ENCODE data around the gene SERPINE3.

Gene SERPINE3

DNA sequence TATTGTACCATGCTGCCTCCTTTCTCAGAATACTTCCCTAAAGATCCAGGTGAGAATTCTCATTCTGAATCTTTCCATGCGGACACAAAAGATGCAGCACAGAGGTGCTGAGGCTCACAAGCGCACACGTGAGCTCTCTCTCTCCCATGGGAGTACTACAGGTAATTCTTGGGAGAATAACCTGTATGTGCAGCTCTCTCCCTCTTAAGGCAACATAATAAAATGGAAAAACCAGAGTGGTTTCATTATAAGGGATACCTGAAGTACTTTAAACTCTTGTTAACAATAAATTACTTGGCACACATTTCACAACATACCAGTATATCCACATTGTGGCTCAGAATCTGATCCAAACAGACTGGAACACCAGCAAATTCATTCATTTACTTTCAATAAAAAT lies 72.9 kb downstream of the SERPINE3 start:
- TF ChIP-seq ISL1 (CRISPR knock-in tag; IDR thresholded peaks at IDR 0.05), result no peak
- no peak for TF ChIP-seq ESRRG (CRISPR knock-in tag; IDR thresholded peaks at IDR 0.05)
- no peak for TF ChIP-seq ARNTL (CRISPR knock-in tag; IDR thresholded peaks at IDR 0.05; ENCODE audit: borderline replicate concordance, low read depth)
- TF ChIP-seq PPARA (CRISPR knock-in tag; IDR thresholded peaks at IDR 0.05; ENCODE audit: borderline replicate concordance), result no peak
- TF ChIP-seq, protein P1, sequence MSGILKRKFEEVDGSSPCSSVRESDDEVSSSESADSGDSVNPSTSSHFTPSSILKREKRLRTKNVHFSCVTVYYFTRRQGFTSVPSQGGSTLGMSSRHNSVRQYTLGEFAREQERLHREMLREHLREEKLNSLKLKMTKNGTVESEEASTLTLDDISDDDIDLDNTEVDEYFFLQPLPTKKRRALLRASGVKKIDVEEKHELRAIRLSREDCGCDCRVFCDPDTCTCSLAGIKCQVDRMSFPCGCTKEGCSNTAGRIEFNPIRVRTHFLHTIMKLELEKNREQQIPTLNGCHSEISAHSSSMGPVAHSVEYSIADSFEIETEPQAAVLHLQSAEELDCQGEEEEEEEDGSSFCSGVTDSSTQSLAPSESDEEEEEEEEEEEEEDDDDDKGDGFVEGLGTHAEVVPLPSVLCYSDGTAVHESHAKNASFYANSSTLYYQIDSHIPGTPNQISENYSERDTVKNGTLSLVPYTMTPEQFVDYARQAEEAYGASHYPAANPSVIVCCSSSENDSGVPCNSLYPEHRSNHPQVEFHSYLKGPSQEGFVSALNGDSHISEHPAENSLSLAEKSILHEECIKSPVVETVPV (CRISPR knock-in tag; IDR thresholded peaks at IDR 0.05), result no peak
- no peak for TF ChIP-seq GLIS3 (CRISPR knock-in tag; IDR thresholded peaks at IDR 0.05)
- TF ChIP-seq OSR1 (CRISPR knock-in tag; IDR thresholded peaks at IDR 0.05), result no peak
- TF ChIP-seq, protein P2, sequence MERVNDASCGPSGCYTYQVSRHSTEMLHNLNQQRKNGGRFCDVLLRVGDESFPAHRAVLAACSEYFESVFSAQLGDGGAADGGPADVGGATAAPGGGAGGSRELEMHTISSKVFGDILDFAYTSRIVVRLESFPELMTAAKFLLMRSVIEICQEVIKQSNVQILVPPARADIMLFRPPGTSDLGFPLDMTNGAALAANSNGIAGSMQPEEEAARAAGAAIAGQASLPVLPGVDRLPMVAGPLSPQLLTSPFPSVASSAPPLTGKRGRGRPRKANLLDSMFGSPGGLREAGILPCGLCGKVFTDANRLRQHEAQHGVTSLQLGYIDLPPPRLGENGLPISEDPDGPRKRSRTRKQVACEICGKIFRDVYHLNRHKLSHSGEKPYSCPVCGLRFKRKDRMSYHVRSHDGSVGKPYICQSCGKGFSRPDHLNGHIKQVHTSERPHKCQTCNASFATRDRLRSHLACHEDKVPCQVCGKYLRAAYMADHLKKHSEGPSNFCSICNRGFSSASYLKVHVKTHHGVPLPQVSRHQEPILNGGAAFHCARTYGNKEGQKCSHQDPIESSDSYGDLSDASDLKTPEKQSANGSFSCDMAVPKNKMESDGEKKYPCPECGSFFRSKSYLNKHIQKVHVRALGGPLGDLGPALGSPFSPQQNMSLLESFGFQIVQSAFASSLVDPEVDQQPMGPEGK (CRISPR knock-in tag; IDR thresholded peaks at IDR 0.05; ENCODE audit: borderline replicate concordance), result no peak
- no peak for TF ChIP-seq TCF4 (CRISPR knock-in tag; IDR thresholded peaks at IDR 0.05; ENCODE audit: borderline replicate concordance)
- TF ChIP-seq, protein P3, sequence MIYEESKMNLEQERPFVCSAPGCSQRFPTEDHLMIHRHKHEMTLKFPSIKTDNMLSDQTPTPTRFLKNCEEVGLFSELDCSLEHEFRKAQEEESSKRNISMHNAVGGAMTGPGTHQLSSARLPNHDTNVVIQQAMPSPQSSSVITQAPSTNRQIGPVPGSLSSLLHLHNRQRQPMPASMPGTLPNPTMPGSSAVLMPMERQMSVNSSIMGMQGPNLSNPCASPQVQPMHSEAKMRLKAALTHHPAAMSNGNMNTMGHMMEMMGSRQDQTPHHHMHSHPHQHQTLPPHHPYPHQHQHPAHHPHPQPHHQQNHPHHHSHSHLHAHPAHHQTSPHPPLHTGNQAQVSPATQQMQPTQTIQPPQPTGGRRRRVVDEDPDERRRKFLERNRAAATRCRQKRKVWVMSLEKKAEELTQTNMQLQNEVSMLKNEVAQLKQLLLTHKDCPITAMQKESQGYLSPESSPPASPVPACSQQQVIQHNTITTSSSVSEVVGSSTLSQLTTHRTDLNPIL (CRISPR knock-in tag; IDR thresholded peaks at IDR 0.05; ENCODE audit: low read depth), result no peak
- no peak for TF ChIP-seq TOX (CRISPR knock-in tag; IDR thresholded peaks at IDR 0.05; ENCODE audit: borderline replicate concordance)
- TF ChIP-seq SNAI2 (CRISPR knock-in tag; IDR thresholded peaks at IDR 0.05), result no peak
- no peak for TF ChIP-seq ZNF565 (CRISPR knock-in tag; conservative IDR thresholded peaks at IDR 0.05; ENCODE audit: low read depth)
- TF ChIP-seq BACH2 (CRISPR knock-in tag; IDR thresholded peaks at IDR 0.05; ENCODE audit: borderline replicate concordance), result no peak
- no peak for TF ChIP-seq ZFP3 (CRISPR knock-in tag; IDR thresholded peaks at IDR 0.05)
- TF ChIP-seq ZFP30 (CRISPR knock-in tag; IDR thresholded peaks at IDR 0.05), result no peak
- no peak for TF ChIP-seq ZNF8 (CRISPR knock-in tag; IDR thresholded peaks at IDR 0.05)
- no peak for TF ChIP-seq RARB (CRISPR knock-in tag; IDR thresholded peaks at IDR 0.05)
- TF ChIP-seq, protein P4, sequence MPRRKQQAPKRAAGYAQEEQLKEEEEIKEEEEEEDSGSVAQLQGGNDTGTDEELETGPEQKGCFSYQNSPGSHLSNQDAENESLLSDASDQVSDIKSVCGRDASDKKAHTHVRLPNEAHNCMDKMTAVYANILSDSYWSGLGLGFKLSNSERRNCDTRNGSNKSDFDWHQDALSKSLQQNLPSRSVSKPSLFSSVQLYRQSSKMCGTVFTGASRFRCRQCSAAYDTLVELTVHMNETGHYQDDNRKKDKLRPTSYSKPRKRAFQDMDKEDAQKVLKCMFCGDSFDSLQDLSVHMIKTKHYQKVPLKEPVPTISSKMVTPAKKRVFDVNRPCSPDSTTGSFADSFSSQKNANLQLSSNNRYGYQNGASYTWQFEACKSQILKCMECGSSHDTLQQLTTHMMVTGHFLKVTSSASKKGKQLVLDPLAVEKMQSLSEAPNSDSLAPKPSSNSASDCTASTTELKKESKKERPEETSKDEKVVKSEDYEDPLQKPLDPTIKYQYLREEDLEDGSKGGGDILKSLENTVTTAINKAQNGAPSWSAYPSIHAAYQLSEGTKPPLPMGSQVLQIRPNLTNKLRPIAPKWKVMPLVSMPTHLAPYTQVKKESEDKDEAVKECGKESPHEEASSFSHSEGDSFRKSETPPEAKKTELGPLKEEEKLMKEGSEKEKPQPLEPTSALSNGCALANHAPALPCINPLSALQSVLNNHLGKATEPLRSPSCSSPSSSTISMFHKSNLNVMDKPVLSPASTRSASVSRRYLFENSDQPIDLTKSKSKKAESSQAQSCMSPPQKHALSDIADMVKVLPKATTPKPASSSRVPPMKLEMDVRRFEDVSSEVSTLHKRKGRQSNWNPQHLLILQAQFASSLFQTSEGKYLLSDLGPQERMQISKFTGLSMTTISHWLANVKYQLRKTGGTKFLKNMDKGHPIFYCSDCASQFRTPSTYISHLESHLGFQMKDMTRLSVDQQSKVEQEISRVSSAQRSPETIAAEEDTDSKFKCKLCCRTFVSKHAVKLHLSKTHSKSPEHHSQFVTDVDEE (CRISPR knock-in tag; IDR thresholded peaks at IDR 0.05), result no peak
- no peak for ATAC-seq

All from SK-N-SH treated with all-trans-retinoic acid at 6 μM for 48 hours (cell line).